Measurements from ENCODE around the gene CHGA. TPM values are rescaled to one million over a fixed set of nuclear protein-coding genes. Genes with fewer than 3 reads are reported as not detected.

CHGA gene
- polyA plus RNA-seq, 1 donor from 2014 or later: 131 TPM

DNA sequence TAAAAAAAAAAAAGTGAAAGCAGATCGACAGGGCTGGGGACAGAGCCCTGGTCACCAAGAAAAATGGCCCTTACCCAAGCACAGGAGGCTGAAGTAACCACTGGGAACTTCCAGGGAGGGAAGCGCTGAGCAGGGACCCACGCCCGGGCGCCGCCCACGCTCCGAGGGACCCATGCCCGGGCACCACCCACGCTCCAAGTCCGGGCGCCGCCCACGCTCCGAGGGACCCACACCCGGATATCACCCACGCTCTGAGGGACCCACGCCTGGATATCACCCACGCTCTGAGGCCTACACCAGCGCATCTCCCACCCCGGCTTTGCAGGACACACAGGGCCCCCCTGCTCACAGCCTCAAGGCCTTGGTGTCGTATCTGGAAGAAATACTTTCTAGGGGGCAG, 25.7 kb downstream of the CHGA start:
- no peaks in the 10 kb centered on the region for H3K36me3 ChIP-seq (ENCODE audit: insufficient read depth, low read length)
- H3K9ac ChIP-seq (ENCODE audit: low read length): no peak overlapping the region
- H3K79me2 ChIP-seq (replicated peaks; ENCODE audit: insufficient read depth, low read length): no peaks in the 10 kb centered on the region
- H4K20me1 ChIP-seq (ENCODE audit: insufficient read depth): no peaks in the 10 kb centered on the region
- H3K4me3 ChIP-seq (ENCODE audit: low read length): no peak overlapping the region
- TF ChIP-seq TAF1 (IDR thresholded peaks at IDR 0.05; ENCODE audit: low read depth) (no peak), EP300 (conservative IDR thresholded peaks at IDR 0.05; ENCODE audit: poor library complexity, severe bottlenecking) (no peak), POLR2AphosphoS5 (IDR thresholded peaks at IDR 0.05) (no peak), RAD21 (conservative IDR thresholded peaks at IDR 0.05) (no peak), EZH2 (IDR thresholded peaks at IDR 0.05; ENCODE audit: borderline replicate concordance, insufficient read depth, low read length, poor library complexity, severe bottlenecking) (no peak), MXI1 (conservative IDR thresholded peaks at IDR 0.05; ENCODE audit: poor library complexity, severe bottlenecking) (no peak), SMC3 (conservative IDR thresholded peaks at IDR 0.05; ENCODE audit: poor library complexity) (no peak)
- TF ChIP-seq, protein P1, sequence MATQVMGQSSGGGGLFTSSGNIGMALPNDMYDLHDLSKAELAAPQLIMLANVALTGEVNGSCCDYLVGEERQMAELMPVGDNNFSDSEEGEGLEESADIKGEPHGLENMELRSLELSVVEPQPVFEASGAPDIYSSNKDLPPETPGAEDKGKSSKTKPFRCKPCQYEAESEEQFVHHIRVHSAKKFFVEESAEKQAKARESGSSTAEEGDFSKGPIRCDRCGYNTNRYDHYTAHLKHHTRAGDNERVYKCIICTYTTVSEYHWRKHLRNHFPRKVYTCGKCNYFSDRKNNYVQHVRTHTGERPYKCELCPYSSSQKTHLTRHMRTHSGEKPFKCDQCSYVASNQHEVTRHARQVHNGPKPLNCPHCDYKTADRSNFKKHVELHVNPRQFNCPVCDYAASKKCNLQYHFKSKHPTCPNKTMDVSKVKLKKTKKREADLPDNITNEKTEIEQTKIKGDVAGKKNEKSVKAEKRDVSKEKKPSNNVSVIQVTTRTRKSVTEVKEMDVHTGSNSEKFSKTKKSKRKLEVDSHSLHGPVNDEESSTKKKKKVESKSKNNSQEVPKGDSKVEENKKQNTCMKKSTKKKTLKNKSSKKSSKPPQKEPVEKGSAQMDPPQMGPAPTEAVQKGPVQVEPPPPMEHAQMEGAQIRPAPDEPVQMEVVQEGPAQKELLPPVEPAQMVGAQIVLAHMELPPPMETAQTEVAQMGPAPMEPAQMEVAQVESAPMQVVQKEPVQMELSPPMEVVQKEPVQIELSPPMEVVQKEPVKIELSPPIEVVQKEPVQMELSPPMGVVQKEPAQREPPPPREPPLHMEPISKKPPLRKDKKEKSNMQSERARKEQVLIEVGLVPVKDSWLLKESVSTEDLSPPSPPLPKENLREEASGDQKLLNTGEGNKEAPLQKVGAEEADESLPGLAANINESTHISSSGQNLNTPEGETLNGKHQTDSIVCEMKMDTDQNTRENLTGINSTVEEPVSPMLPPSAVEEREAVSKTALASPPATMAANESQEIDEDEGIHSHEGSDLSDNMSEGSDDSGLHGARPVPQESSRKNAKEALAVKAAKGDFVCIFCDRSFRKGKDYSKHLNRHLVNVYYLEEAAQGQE (IDR thresholded peaks at IDR 0.05; ENCODE audit: borderline replicate concordance): no peak
- TF ChIP-seq, protein P2, sequence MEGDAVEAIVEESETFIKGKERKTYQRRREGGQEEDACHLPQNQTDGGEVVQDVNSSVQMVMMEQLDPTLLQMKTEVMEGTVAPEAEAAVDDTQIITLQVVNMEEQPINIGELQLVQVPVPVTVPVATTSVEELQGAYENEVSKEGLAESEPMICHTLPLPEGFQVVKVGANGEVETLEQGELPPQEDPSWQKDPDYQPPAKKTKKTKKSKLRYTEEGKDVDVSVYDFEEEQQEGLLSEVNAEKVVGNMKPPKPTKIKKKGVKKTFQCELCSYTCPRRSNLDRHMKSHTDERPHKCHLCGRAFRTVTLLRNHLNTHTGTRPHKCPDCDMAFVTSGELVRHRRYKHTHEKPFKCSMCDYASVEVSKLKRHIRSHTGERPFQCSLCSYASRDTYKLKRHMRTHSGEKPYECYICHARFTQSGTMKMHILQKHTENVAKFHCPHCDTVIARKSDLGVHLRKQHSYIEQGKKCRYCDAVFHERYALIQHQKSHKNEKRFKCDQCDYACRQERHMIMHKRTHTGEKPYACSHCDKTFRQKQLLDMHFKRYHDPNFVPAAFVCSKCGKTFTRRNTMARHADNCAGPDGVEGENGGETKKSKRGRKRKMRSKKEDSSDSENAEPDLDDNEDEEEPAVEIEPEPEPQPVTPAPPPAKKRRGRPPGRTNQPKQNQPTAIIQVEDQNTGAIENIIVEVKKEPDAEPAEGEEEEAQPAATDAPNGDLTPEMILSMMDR (IDR thresholded peaks at IDR 0.05; ENCODE audit: poor library complexity, severe bottlenecking): no peak
- no peaks in the 10 kb centered on the region for H3K9me3 ChIP-seq (ENCODE audit: low read length)
- no peak overlapping the region for H2AFZ ChIP-seq (ENCODE audit: low read depth, low read length)
- no peak overlapping the region for H3K4me2 ChIP-seq (ENCODE audit: low read length)
- no peak overlapping the region for H3K27ac ChIP-seq (ENCODE audit: low read length)
- H3K9me2 ChIP-seq (ENCODE audit: insufficient read depth, low read length): no peaks in the 10 kb centered on the region
- no peaks in the 10 kb centered on the region for H3K27me3 ChIP-seq (ENCODE audit: insufficient read depth, low read depth, low read length)
- no peaks in the 10 kb centered on the region for H3F3A ChIP-seq (ENCODE audit: insufficient read depth, low read length, poor library complexity, severe bottlenecking)

DNA sequence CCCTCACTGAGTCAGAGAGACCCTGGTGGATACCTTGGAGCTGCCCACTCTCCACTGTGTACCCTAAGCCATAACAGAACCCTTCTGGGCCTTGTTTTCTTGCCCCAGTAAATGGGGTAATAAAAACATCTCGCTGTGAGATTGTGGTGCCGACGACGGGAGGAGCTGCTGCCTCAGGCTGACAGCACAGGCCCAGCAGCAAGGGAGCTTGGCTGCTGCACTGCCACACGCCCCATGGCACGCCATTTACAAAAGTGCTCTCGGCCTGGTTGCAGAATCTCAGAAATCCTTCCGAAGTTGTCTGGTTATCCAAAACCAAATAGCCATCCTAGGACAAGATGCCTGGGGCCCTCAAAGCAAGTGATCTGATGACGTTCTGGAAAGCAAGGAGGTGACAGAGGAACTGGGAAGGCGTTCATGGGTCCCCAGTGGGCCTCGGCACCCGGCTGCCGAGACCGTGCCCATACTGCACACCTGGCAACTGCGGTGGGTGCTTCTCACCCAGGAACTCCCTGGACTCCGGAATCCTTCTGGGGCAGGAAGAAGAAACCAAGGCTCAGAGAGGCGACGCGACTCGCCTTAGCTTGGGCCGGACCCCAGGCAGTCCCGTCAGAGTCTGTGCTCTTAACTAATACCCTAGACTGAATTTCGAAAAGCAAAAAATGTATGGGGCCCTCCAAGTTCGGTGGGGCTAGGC, 26.7 kb downstream of the CHGA start:
- Histone ChIP-seq H3K4me2 (ENCODE audit: low read length) (no peak overlapping the region), H3K9ac (ENCODE audit: low read length) (no peak overlapping the region), H3K4me3 (ENCODE audit: low read length) (no peak overlapping the region), H3K9me3 (ENCODE audit: low read length) (no peaks in the 10 kb centered on the region), H3K27ac (ENCODE audit: low read length) (no peak overlapping the region), H3K36me3 (ENCODE audit: insufficient read depth, low read length) (no peaks in the 10 kb centered on the region), H3F3A (ENCODE audit: insufficient read depth, low read length, poor library complexity, severe bottlenecking) (no peaks in the 10 kb centered on the region), H3K79me2 (replicated peaks; ENCODE audit: insufficient read depth, low read length) (no peaks in the 10 kb centered on the region), H3K27me3 (ENCODE audit: insufficient read depth, low read depth, low read length) (no peaks in the 10 kb centered on the region), H4K20me1 (ENCODE audit: insufficient read depth) (no peaks in the 10 kb centered on the region), H2AFZ (ENCODE audit: low read depth, low read length) (no peak overlapping the region), H3K9me2 (ENCODE audit: insufficient read depth, low read length) (no peaks in the 10 kb centered on the region)
- TF ChIP-seq EZH2 (IDR thresholded peaks at IDR 0.05; ENCODE audit: borderline replicate concordance, insufficient read depth, low read length, poor library complexity, severe bottlenecking) (no peak), SMC3 (conservative IDR thresholded peaks at IDR 0.05; ENCODE audit: poor library complexity) (no peak), MXI1 (conservative IDR thresholded peaks at IDR 0.05; ENCODE audit: poor library complexity, severe bottlenecking) (no peak), RAD21 (conservative IDR thresholded peaks at IDR 0.05) (no peak), POLR2AphosphoS5 (IDR thresholded peaks at IDR 0.05) (no peak), EP300 (conservative IDR thresholded peaks at IDR 0.05; ENCODE audit: poor library complexity, severe bottlenecking) (no peak), TAF1 (IDR thresholded peaks at IDR 0.05; ENCODE audit: low read depth) (no peak)
- TF ChIP-seq, protein P2 (IDR thresholded peaks at IDR 0.05; ENCODE audit: poor library complexity, severe bottlenecking): no peak
- TF ChIP-seq, protein P1 (IDR thresholded peaks at IDR 0.05; ENCODE audit: borderline replicate concordance): no peak

Measured in neural cell (in vitro differentiated cells).